Esophagus muscularis mucosa (tissue), 4 donors: ENCODE measurements around the gene IPO11. TPM values are rescaled to one million over a fixed set of nuclear protein-coding genes. Genes with fewer than 3 reads are reported as not detected.

ENCODE experiments used
- DNase-seq: peaks from one replicate; pipeline ENCODE4 v3.0.0-alpha.2; 2017; ENCODE audit errors: extremely low spot score
- H3K27ac ChIP-seq, 4 donors: fragments of 200-600 bp; sonication (generic); replicated peaks in 1 of 4; 1 replicate in 3 of 4; 2 replicates in 1 of 4; pipeline ENCODE4 v1.5.1; 2016 to 2019; ENCODE audit warnings: mild to moderate bottlenecking in 1 of 4
- H3K27me3 ChIP-seq, 4 donors: fragments of 200-600 bp; sonication (generic); one replicate each; pipeline versions ENCODE4 v1.5.1 to v1.6.0; 2016 to 2019
- H3K36me3 ChIP-seq, 4 donors: fragments of 200-600 bp; sonication (generic); one replicate each; pipeline ENCODE4 v1.5.1; 2016 to 2019
- H3K4me1 ChIP-seq, 4 donors: fragments of 200-600 bp; sonication (generic); one replicate each; pipeline ENCODE4 v1.5.1; 2016 to 2019
- H3K4me3 ChIP-seq, 4 donors: fragments of 200-600 bp; sonication (generic); 1 replicate in 2 of 4; 2 replicates in 2 of 4; pipeline ENCODE4 v1.5.1; 2016 to 2019; ENCODE audit warnings: mild to moderate bottlenecking in 4 of 4, moderate library complexity in 1 of 4
- H3K9me3 ChIP-seq, 4 donors: fragments of 200-600 bp; sonication (generic); 1 replicate in 3 of 4; 2 replicates in 1 of 4; pipeline ENCODE4 v1.5.1; 2016 to 2019
- CTCF ChIP-seq, 3 experiments: fragments of 200-600 bp in 2 of 3; fragments of 450-650 bp in 1 of 3; sonication (generic) in 2 of 3; IDR thresholded peaks; one replicate each; pipeline ENCODE4 v1.5.1; 2017 to 2019; ENCODE audit warnings: antibody characterized with exemption in 3 of 3, mild to moderate bottlenecking in 2 of 3, moderate library complexity in 1 of 3
- EP300 ChIP-seq: sonication (generic); formaldehyde crosslinking; IDR thresholded peaks from one replicate; pipeline ENCODE4 v1.6.1; 2017; ENCODE audit warnings: antibody characterized with exemption
- POLR2A ChIP-seq: fragments of 450-650 bp; IDR thresholded peaks from one replicate; pipeline ENCODE4 v1.6.1; 2017; ENCODE audit warnings: antibody characterized with exemption, moderate library complexity, mild to moderate bottlenecking, low read depth
- POLR2AphosphoS5 ChIP-seq, 2 donors: sonication (generic); formaldehyde crosslinking; IDR thresholded peaks; one replicate each; pipeline ENCODE4 v1.6.1; 2017; ENCODE audit warnings: antibody characterized with exemption in 2 of 2
- WGBS: methylation state at CpG from one replicate; pipeline ENCODE4 v1.1.5; 2018; 5-methylcytosine and 5-hydroxymethylcytosine counted together
- intact Hi-C: fragments of 100-400 bp; cut with DNase I; formaldehyde crosslinking; loops from one replicate; pipeline ENCODE4 v1.15.1; 2023
- total RNA-seq, 4 donors: library from RNA; depleted of rRNA; stranded (reverse); fragments of >200 nt; gene quantifications; one replicate each; pipeline versions ENCODE4 v1.1.0 to v1.2.1, GENCODE V29; 2016

Gene IPO11
- total RNA-seq, 4 donors from 2014 or later = 14.8 to 19.6 (median 18.3) TPM

- no peak for DNase-seq
- intact Hi-C loops = no loop called here
- no peak overlapping the region for H3K27ac ChIP-seq
- H3K4me3 ChIP-seq = no peak overlapping the region
- peaks cover 0 to 19% (median 13%) of the 10 kb centered on the region in 4 donors for H3K36me3 ChIP-seq
- no peak for TF ChIP-seq POLR2AphosphoS5 (IDR thresholded peaks at IDR 0.05)
- TF ChIP-seq EP300 = no peak
- no peak for TF ChIP-seq POLR2A
- H3K4me1 ChIP-seq = no peaks in the 10 kb centered on the region
- WGBS = 87% methylated on average over 9 of the region's 9 CpGs
- no peaks in the 10 kb centered on the region for H3K9me3 ChIP-seq
- no peaks in the 10 kb centered on the region for H3K27me3 ChIP-seq
Observed at GRCh38 chr5:62538017-62538942, 125.7 kb downstream of the IPO11 start.

DNA sequence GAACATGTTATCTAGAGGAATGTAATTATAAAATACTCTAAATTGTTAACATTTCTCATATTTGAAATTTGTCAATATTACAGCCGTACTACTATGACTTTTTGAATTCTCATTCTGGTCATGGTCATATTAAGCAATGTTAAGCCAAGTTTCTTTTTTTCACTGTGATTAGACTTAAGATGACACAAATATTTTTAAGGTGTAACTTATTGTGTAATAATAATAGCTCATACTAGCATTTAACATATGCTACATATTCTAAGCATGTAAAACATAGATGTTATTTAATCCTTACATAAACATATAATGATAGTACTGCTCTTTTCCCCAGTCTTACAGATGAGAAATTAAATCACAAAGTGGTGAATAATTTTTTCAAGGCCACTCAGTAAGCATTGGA lies 130.2 kb downstream of the IPO11 start:
- no peak overlapping the region for H3K4me3 ChIP-seq
- intact Hi-C loops = no loop called here
- WGBS = 100% methylated on average over 1 of the region's 1 CpG
- H3K27me3 ChIP-seq = no peaks in the 10 kb centered on the region
- H3K9me3 ChIP-seq = no peaks in the 10 kb centered on the region
- no peak overlapping the region for H3K27ac ChIP-seq
- no peaks in the 10 kb centered on the region for H3K4me1 ChIP-seq
- no peak for TF ChIP-seq POLR2A
- TF ChIP-seq POLR2AphosphoS5 (IDR thresholded peaks at IDR 0.05) = no peak
- no peak for DNase-seq
- peaks cover 4 to 21% (median 14%) of the 10 kb centered on the region in 4 donors for H3K36me3 ChIP-seq

DNA sequence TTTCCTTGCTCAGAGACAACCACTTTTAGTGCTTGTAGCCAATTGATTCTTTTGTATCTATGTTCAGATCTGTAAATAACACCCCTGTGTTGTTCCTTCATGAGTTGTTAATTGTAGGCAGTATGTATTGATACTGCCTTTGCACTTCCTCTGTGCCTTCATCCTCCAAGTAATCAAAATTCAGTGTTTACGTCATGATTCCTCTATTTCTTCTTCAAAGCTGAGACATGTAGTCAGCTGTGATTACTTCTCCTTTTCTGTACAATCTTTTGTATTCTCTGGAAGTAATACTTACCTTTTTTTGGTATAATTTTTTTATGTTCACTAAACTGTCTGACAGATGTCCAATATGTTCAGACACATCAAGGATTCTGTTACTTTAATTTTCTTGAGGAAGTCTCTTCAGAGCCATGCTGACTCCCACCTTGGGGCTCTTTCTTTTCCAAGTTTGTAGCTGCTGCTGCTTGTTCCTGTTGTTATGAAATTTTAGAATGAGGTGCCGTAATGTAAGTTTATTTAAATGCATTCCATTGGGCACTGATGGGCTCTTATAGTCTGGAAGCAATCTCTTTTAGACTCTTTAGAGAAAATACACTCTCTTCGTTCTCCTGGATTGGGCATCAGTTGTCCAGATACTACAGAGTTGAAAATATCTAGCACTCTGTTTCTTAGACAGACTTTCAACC lies 135.5 kb downstream of the IPO11 start:
- H3K9me3 ChIP-seq = no peaks in the 10 kb centered on the region
- no peak overlapping the region for H3K27ac ChIP-seq
- DNase-seq = no peak
- H3K27me3 ChIP-seq = no peaks in the 10 kb centered on the region
- no peak for TF ChIP-seq POLR2A
- TF ChIP-seq CTCF (IDR thresholded peaks at IDR 0.05) = no peak
- no peak for TF ChIP-seq POLR2AphosphoS5 (IDR thresholded peaks at IDR 0.05)
- TF ChIP-seq EP300 = no peak
- intact Hi-C loops = no loop called here
- no peaks in the 10 kb centered on the region for H3K4me1 ChIP-seq
- WGBS = 64% methylated on average over 3 of the region's 3 CpGs
- H3K36me3 ChIP-seq = peaks cover 3 to 8% (median 4%) of the 10 kb centered on the region in 4 donors
- no peak overlapping the region for H3K4me3 ChIP-seq

DNA sequence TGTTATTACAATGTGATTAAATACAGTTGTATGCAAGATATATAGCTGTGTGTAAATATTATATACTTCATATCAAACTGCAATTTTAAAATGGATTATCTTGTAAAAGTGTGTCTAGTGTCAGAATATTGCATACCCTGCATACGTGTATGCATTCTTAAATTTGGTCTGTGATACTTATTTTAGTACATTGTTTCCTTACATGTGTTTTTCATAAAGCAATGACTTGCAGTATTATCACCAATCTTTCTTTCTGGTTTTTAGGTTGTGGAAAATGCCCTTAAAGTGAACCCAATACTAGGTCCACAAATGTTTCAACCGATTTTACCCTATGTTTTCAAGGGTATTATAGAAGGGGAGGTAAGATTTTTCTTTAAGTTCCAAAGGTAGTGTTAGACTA lies 137.5 kb downstream of the IPO11 start:
- Histone ChIP-seq H3K4me3 (no peak overlapping the region), H3K9me3 (no peaks in the 10 kb centered on the region), H3K27me3 (no peaks in the 10 kb centered on the region), H3K36me3 (peaks cover 0 to 18% (median 8%) of the 10 kb centered on the region in 4 donors), H3K4me1 (no peaks in the 10 kb centered on the region), H3K27ac (no peak overlapping the region)
- no peak for DNase-seq
- 93% methylated on average over 2 of the region's 2 CpGs for WGBS
- TF ChIP-seq POLR2AphosphoS5 (IDR thresholded peaks at IDR 0.05) (no peak), CTCF (IDR thresholded peaks at IDR 0.05) (no peak), EP300 (no peak), POLR2A (no peak)
- intact Hi-C loops = no loop called here

DNA sequence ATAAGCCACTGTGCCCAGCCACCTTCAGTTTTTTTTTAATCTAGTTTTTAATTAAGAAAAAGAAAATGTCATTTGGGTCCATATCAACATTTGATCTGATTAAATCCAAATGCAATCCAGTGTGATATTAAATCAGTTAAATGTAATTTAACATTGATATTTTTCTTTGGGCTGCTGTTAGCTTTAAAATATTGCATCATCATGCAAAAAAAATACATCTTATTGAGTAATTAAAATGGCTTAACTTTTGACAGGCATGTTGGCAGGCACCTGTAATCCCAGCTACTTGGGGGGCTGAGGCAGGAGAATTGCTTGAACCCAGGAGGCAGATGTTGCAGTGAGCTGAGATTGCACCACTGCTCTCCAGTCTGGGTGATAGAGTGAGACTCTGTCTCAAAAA lies 143.4 kb downstream of the IPO11 start:
- peaks cover 0 to 57% (median 15%) of the 10 kb centered on the region in 4 donors for H3K36me3 ChIP-seq
- H3K9me3 ChIP-seq = no peaks in the 10 kb centered on the region
- TF ChIP-seq EP300 = no peak
- TF ChIP-seq POLR2A = no peak
- no peak for TF ChIP-seq POLR2AphosphoS5 (IDR thresholded peaks at IDR 0.05)
- no peak for TF ChIP-seq CTCF (IDR thresholded peaks at IDR 0.05)

More for the DNA sequence above, 143.4 kb downstream of the IPO11 start:
- Histone ChIP-seq H3K27ac (no peak overlapping the region), H3K4me1 (no peaks in the 10 kb centered on the region), H3K27me3 (no peaks in the 10 kb centered on the region), H3K4me3 (no peak overlapping the region)
- no peak for DNase-seq
- intact Hi-C loops = no loop called here
